8988T (cell line): ENCODE measurements around the gene KRCC1.

Experiments used
- DNase-seq: peaks from one replicate; pipeline ENCODE4 v3.0.0; 2011

KRCC1 gene

DNA sequence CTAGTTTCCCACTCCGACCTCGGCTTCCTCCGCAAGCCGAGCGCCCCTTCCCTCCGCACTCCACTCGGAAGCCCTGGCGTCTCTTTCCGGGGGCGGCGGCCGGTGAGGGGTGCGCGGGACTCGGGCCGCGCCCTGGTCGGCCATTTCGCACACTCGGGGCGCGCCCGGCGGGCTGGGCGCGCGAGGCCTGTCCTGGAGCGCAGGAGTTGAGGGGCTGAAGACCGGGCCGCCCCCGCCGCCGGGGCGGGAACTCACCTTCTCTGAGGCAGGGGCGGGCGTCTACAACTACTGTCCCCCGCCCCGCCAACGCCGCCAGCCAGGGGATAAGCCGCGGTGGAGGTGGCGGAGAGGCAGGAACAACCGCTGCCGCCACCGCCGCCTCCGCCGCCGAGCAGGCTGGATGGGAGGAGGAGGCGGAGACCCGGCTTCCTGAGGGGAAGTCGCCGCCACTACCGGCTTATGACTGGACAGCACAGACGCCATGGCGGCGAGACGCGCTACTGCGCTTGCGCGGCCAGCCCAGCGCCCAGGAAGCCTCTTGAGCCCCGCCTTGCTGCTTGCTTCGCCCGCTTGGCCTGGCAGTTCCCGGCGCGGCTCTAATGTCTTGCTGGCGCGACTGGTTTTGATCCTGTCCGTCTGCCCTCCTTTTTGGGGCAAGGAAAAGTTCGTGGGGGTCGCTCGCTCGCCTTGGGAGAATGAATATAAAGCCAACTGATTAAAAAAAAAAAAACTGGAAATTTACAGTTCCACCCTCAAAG lies at the start of gene KRCC1:
TSS of gene KRCC1 (minus strand) at position 413 of the 758 bp plus-strand sequence. CDS start 27,220 bp downstream, outside the sequence.
- peak; percentile 87 for DNase-seq

DNA sequence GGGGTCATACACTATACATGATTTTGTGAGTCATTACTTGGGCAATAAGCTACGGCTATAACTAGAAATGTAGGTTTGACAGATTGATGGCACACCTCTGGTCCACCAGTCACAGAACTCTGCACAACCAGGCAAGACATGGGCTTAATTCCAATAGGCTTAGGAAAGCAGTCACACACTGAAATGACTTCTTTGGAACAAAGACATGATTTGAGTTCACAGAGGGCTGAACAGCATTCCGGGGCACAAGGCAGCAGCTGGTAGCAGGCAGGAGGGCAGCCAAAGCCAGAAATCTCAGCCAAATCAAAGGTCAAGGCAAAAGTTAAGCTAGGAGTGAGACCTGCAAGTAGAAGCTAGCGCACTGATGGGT lies 44.9 kb upstream of the KRCC1 start:
- DNase-seq: no peak

GRCh38 chr2:88099798-88100488 lies 44.4 kb upstream of the KRCC1 start:
- DNase-seq: peak; percentile 20

- DNase-seq: no peak
These were observed 42.9 kb upstream of the KRCC1 start for GRCh38 chr2:88098558-88098900.

DNA sequence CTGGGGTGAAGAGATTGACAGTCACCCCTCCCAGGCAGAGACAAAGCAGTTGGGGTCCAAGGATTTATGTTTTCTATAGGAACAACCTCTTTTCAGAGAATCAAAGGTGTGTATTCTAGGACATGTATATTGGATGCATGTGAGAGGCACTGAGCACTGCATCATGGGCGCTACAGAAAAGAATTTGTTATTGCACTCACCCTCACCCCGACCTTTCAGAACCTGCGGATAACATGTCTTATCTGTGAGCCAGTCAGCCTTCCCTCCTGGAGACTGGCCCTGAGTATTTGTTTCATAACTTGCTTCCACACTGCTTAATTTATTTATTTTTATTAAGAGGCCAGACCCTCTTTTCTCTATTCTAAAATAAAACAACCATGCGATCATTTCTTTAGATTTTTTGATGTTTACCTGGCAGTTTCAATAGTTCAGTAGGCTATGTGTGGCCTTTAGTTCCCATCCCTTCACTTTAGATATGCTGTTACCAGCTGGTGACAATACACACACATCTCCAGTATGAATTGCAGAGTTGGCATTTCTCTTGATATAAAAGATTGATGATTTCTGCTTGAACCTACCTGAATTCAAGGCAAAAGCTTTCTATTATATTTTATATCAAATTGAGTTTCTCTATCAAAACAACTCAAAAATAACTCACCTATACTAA lies 42.4 kb upstream of the KRCC1 start:
- DNase-seq: no peak

DNA sequence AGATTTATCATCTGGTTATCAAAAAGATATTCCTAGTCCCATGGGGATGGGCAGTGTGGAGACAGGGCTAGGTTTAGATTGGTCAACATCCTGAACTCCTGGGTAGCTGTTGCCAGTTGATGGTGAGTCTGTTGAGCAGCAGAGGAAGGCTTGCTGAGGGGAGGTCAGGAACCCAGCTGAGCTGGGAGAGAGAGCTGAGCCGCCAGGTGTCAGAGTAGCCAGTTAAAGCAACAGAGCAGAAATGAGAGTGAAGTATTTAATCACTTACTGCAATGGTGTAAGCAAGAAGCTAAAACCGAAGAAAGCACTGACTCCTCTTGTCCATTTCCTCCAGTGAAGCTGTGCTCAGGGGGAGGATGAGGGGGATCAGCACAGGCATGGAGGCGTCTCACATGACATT lies 41.6 kb upstream of the KRCC1 start:
- no peak for DNase-seq

DNA sequence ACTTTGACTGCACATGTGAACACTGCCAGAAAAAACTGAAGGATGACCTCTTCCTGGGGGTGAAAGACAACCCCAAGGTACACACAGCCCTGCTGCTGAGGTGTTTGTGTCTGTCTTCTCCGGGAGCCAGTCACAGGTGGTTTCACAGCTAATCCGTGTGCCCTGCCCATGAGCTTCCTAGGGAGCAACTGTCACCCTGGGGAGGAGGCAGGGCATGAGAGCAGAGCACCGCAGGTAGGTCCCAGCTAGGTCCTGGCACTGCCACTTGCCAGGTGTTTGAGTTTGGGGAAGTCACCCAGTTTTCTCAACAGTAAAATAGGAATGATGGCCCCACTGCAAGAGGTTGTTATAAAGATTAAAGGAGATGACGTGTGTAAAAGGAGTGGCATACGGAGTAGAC lies 41.1 kb upstream of the KRCC1 start:
- DNase-seq: no peak

- DNase-seq: no peak
These were observed 39.4 kb upstream of the KRCC1 start for GRCh38 chr2:88095022-88095421.

- DNase-seq: no peak
These were observed 37.2 kb upstream of the KRCC1 start for GRCh38 chr2:88092773-88093172.

DNA sequence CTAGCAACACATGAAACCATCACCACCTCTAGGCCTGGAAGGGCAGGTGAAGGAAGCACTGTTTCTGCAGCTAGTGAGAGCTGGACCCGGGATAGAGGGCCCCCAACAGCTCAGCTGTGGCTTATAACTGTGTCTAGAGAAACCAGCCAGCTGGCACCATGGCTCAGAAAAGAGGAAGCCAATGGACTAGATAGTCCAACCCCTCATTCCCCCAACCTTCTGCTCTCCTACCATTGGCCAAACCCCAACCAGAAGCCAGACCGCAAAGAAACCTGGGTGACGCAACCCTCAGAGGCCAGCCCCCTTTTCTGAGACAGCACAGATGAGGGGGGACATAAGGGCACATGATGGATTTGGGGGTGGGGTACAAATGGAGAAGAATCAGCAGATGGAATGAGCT lies 36.4 kb upstream of the KRCC1 start:
- no peak for DNase-seq

DNA sequence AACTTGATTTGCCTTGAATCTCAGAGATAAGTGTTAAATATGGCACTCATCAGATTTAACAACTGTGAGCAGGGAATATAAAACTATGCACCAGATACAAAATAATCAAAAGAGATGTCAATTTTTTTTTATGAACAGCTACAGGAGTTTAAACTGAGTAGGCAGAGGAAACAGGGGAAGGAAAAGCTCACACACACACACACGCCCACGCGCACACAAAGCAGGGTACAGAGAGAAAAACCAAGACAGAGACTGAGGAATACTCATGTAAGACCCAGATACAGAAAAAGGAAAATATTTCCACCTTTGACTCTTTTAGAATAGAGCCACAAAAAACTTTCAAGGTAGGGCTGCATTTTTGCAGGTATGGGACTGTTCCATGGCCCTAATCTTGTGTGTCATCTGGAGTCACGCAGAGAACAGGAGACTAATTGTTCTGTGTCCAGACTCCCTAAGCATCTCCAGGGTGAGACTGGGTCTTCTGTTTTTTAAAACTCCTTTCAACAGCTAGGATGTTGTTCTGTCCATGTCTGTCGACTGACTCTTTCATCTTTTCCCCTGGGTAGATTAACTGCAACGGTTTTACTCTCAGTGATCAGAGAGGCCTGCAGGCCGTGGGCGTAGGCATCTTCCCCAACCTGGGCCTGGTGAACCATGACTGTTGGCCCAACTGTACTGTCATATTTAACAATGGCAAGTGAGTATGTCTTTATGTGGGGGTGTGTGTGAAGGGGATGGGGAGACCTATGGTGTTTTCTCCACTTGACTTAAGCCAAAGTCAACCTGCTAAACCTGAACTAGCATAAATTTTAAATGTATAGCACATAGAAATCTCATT lies 35.1 kb upstream of the KRCC1 start:
- DNase-seq: no peak

GRCh38 chr2:88088999-88089398 lies 33.4 kb upstream of the KRCC1 start:
- DNase-seq: no peak

- DNase-seq: no peak
These were observed 32.2 kb upstream of the KRCC1 start for GRCh38 chr2:88087763-88088162.

GRCh38 chr2:88087073-88087472 lies 31.5 kb upstream of the KRCC1 start:
- no peak for DNase-seq

GRCh38 chr2:88086401-88086800 lies 30.8 kb upstream of the KRCC1 start:
- no peak for DNase-seq

GRCh38 chr2:88085602-88086001 lies 30.0 kb upstream of the KRCC1 start:
- DNase-seq: no peak

- no peak for DNase-seq
These were observed 29.5 kb upstream of the KRCC1 start for GRCh38 chr2:88085099-88085498.

GRCh38 chr2:88082781-88083180 lies 27.2 kb upstream of the KRCC1 start:
- no peak for DNase-seq

GRCh38 chr2:88081924-88082608 lies 26.5 kb upstream of the KRCC1 start:
- DNase-seq: no peak

DNA sequence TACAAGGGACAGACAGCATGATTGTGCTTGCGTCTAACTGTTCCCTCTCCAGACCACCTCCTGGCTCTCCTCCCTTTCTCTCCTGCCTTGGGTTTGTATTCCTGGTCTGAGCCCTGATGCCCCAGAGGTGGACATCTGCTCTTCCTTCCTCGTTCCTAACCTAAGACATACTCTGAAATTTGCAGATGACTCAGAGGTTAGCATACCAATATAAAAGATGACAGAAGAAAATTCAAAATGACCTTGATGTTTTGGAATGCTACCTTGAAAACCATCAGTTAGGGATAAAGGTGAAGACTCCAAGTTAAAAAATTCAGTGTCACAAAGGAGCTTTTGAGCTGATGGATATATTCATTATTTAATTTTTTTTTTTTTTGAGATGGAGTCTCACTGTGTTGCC lies 25.0 kb upstream of the KRCC1 start:
- DNase-seq: no peak

- DNase-seq: no peak
These were observed 23.1 kb upstream of the KRCC1 start for GRCh38 chr2:88078643-88079172.

GRCh38 chr2:88077080-88077479 lies 21.5 kb upstream of the KRCC1 start:
- no peak for DNase-seq
